Smooth muscle cell (in vitro differentiated cells): ENCODE measurements around the gene ANTXR1. TPM values are rescaled to one million over a fixed set of nuclear protein-coding genes. Genes with fewer than 3 reads are reported as not detected.

Experiments used
- DNase-seq: peaks from one replicate; lab custom pipeline; 2025; ENCODE audit not compliant: unreplicated experiment; lab: John Stamatoyannopoulos, UW
- H2AFZ ChIP-seq: fragments of 200-600 bp; sonication (generic); 2 replicates; pipeline ENCODE4 v1.6.0; 2016; ENCODE audit warnings: antibody characterized with exemption, low read depth, mild to moderate bottlenecking
- H3F3A ChIP-seq: fragments of 200-600 bp; sonication (generic); 2 replicates; pipeline ENCODE4 v1.6.0; 2017; ENCODE audit warnings: antibody characterized with exemption, low read depth
- H3K27ac ChIP-seq: fragments of 200-600 bp; sonication (generic); 2 replicates; pipeline ENCODE4 v1.5.1; 2016; ENCODE audit warnings: low read depth, mild to moderate bottlenecking
- H3K27me3 ChIP-seq: fragments of 200-600 bp; sonication (generic); 2 replicates; pipeline ENCODE4 v1.6.1; 2016; ENCODE audit warnings: low read depth, mild to moderate bottlenecking
- H3K36me3 ChIP-seq: fragments of 200-600 bp; sonication (generic); 2 replicates; pipeline ENCODE4 v1.5.1; 2016; ENCODE audit warnings: low read depth
- H3K4me1 ChIP-seq: fragments of 200-600 bp; sonication (generic); 2 replicates; pipeline ENCODE4 v1.5.1; 2016; ENCODE audit warnings: low read depth
- H3K4me2 ChIP-seq: fragments of 200-600 bp; sonication (generic); 2 replicates; pipeline ENCODE4 v1.6.0; 2016; ENCODE audit warnings: mild to moderate bottlenecking
- H3K4me3 ChIP-seq: fragments of 200-600 bp; sonication (generic); 2 replicates; pipeline ENCODE4 v1.5.1; 2016; ENCODE audit warnings: mild to moderate bottlenecking
- H3K79me2 ChIP-seq: fragments of 200-600 bp; sonication (generic); 2 replicates; pipeline ENCODE4 v1.6.0; 2016; ENCODE audit warnings: low read depth, mild to moderate bottlenecking
- H3K9ac ChIP-seq: fragments of 200-600 bp; sonication (generic); 2 replicates; pipeline ENCODE4 v1.6.0; 2016; ENCODE audit warnings: low read depth
- H3K9me3 ChIP-seq: fragments of 200-600 bp; sonication (generic); replicated peaks from 2 replicates; pipeline ENCODE4 v1.5.1; 2016; ENCODE audit warnings: low read depth
- H4K20me1 ChIP-seq: fragments of 200-600 bp; sonication (generic); 2 replicates; pipeline ENCODE4 v1.6.0; 2016; ENCODE audit warnings: low read depth
- CTCF ChIP-seq: fragments of 200-600 bp; sonication (generic); IDR thresholded peaks from 2 replicates; pipeline ENCODE4 v1.5.1; 2017; ENCODE audit warnings: borderline replicate concordance, mild to moderate bottlenecking, antibody characterized with exemption; ENCODE audit not compliant: insufficient read depth, poor library complexity, severe bottlenecking
- WGBS: methylation state at CpG from one replicate; pipeline ENCODE4 v1.1.7; 2016; ENCODE audit warnings: low lambda C conversion rate; 5-methylcytosine and 5-hydroxymethylcytosine counted together
- polyA plus RNA-seq: library from polyadenylated mRNA; unstranded; fragments of >200 nt; fragmentation: Nextera tagmentation; extraction: Ambion mirVana; gene quantifications from 2 replicates; pipeline ENCODE4 v1.2.1, GENCODE V29; 2016
- total RNA-seq: library from RNA; depleted of rRNA; stranded (reverse); fragments of >200 nt; gene quantifications from 2 replicates; pipeline ENCODE4 v1.2.3, GENCODE V29; 2014

ANTXR1 gene
- total and polyA plus RNA-seq, 2 experiments from 2014 or later = 292 to 309 TPM

- Histone ChIP-seq H2AFZ (no peak overlapping the region), H3K27ac (no peak overlapping the region), H3K4me2 (no peak overlapping the region), H3K4me1 (peaks cover 6% of the 10 kb centered on the region), H3F3A (peaks cover 8% of the 10 kb centered on the region), H3K9me3 (no peaks in the 10 kb centered on the region), H3K4me3 (no peak overlapping the region), H4K20me1 (peaks cover 76% of the 10 kb centered on the region), H3K79me2 (peaks cover 75% of the 10 kb centered on the region), H3K9ac (no peak overlapping the region), H3K36me3 (peaks cover 5% of the 10 kb centered on the region), H3K27me3 (no peaks in the 10 kb centered on the region)
- WGBS = 96% methylated on average over 2 of the region's 2 CpGs
- no peak for TF ChIP-seq CTCF
- DNase-seq = no peak
Observed at GRCh38 chr2:69055688-69056470, 42.9 kb downstream of the ANTXR1 start.

GRCh38 chr2:69057660-69058059 is 44.7 kb downstream of the ANTXR1 start:
- Histone ChIP-seq H3K4me1 (no peaks in the 10 kb centered on the region), H3K4me2 (peak overlapping the region; percentile 13), H3K9me3 (no peaks in the 10 kb centered on the region), H3K27me3 (no peaks in the 10 kb centered on the region), H3K36me3 (peaks cover 5% of the 10 kb centered on the region), H3K9ac (no peak overlapping the region), H3F3A (peaks cover 5% of the 10 kb centered on the region), H3K79me2 (peaks cover 65% of the 10 kb centered on the region), H3K4me3 (no peak overlapping the region), H3K27ac (peak overlapping the region; percentile 24), H4K20me1 (peaks cover 62% of the 10 kb centered on the region), H2AFZ (no peak overlapping the region)
- WGBS = 38% methylated on average over 3 of the region's 3 CpGs
- no peak for TF ChIP-seq CTCF
- no peak for DNase-seq

GRCh38 chr2:69059731-69060290 is 46.8 kb downstream of the ANTXR1 start:
- Histone ChIP-seq H3K4me1 (no peaks in the 10 kb centered on the region), H3K9me3 (no peaks in the 10 kb centered on the region), H4K20me1 (peaks cover 40% of the 10 kb centered on the region), H3K27me3 (no peaks in the 10 kb centered on the region), H3K36me3 (peaks cover 21% of the 10 kb centered on the region), H3K4me3 (no peak overlapping the region), H3K79me2 (peaks cover 65% of the 10 kb centered on the region), H3K9ac (no peak overlapping the region), H3K4me2 (peak overlapping the region; percentile 14), H2AFZ (no peak overlapping the region), H3K27ac (peak overlapping the region; percentile 31), H3F3A (peaks cover 12% of the 10 kb centered on the region)
- no peak for DNase-seq
- no peak for TF ChIP-seq CTCF

GRCh38 chr2:69060938-69061501 is 48.0 kb downstream of the ANTXR1 start:
- Histone ChIP-seq H3K9me3 (no peaks in the 10 kb centered on the region), H3K4me3 (no peak overlapping the region), H2AFZ (no peak overlapping the region), H3K79me2 (peaks cover 57% of the 10 kb centered on the region), H3K27ac (peak overlapping the region; percentile 31), H3K4me1 (no peaks in the 10 kb centered on the region), H3K4me2 (peak overlapping the region; percentile 23), H3K27me3 (no peaks in the 10 kb centered on the region), H3K9ac (no peak overlapping the region), H4K20me1 (peaks cover 33% of the 10 kb centered on the region), H3F3A (peaks cover 12% of the 10 kb centered on the region), H3K36me3 (peaks cover 21% of the 10 kb centered on the region)
- DNase-seq = no peak
- no peak for TF ChIP-seq CTCF
